IPS-20b (cell line): Measurements from ENCODE around the gene EVPLL.
"Not testable (repeated sequence)": the region's sequence is repeated elsewhere in the genome, so short reads cannot be mapped to it uniquely, and the experiment has no call there.

Experiments used
- H3K27ac ChIP-seq: one replicate; pipeline ENCODE4 v1.5.1; 2013; ENCODE audit warnings: low read length
- H3K27me3 ChIP-seq: 2 replicates; pipeline ENCODE4 v1.6.1; 2013; ENCODE audit warnings: mild to moderate bottlenecking, low read length, inconsistent platforms; ENCODE audit not compliant: insufficient read depth
- H3K36me3 ChIP-seq: 2 replicates; pipeline ENCODE4 v1.6.1; 2013; ENCODE audit warnings: low read depth, mild to moderate bottlenecking, inconsistent platforms, low read length, moderate library complexity; ENCODE audit not compliant: insufficient read depth
- H3K4me1 ChIP-seq: 2 replicates; pipeline ENCODE4 v1.6.1; 2013; ENCODE audit warnings: mild to moderate bottlenecking, control low read depth, inconsistent platforms, low read length, moderate library complexity; ENCODE audit not compliant: insufficient read depth
- H3K4me3 ChIP-seq: 2 replicates; pipeline ENCODE4 v1.5.1; 2013; ENCODE audit warnings: mild to moderate bottlenecking, low read length, inconsistent platforms
- H3K9ac ChIP-seq: 2 replicates; pipeline ENCODE4 v1.6.1; 2013; ENCODE audit warnings: low read depth, mild to moderate bottlenecking, inconsistent platforms, low read length, moderate library complexity
- H3K9me3 ChIP-seq: 2 replicates; pipeline ENCODE4 v1.6.1; 2013; ENCODE audit warnings: mild to moderate bottlenecking, low read depth, low read length, inconsistent platforms; ENCODE audit not compliant: insufficient read depth

The EVPLL gene

DNA sequence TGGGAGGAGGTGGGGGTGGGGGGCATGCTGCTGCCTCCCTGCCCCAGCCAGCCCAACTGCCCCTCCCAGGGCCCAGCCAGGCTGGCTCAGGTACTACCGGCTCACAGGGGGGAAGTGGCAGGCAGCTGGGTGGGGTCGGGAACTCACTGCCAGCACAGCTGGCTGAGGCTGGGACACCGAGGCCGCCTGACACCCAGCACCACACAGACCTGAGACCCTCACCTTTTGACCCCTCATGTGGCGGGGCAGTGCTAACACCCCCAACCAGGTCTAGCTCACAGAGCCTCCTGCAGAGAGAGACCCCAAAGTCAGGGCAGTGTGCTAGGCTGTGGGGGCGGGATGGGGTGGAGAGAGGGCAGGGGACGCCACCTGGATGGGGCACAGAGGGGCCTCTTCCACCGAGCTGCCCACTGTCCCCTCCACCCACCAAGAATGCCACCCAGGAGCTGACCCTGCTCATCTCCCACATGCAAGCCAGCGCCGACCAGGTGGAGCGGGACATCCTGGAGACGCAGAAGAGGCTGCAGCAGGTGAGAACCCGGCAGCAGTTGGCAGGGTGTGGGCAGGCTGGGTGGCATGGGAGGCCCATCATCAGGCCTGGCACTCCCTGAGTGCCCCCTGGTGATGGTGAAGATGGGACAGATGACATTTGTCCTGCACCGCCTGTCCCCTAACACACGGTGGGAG lies 3.0 kb downstream of the EVPLL start:
- H3K36me3 ChIP-seq: no peaks in the 10 kb centered on the region
- no peaks in the 10 kb centered on the region for H3K9me3 ChIP-seq
- no peak overlapping the region for H3K27ac ChIP-seq
- no peaks in the 10 kb centered on the region for H3K27me3 ChIP-seq
- no peaks in the 10 kb centered on the region; the same call in 1 of the 2 replicates for H3K4me1 ChIP-seq
- H3K9ac ChIP-seq: no peak overlapping the region
- no peak overlapping the region for H3K4me3 ChIP-seq

DNA sequence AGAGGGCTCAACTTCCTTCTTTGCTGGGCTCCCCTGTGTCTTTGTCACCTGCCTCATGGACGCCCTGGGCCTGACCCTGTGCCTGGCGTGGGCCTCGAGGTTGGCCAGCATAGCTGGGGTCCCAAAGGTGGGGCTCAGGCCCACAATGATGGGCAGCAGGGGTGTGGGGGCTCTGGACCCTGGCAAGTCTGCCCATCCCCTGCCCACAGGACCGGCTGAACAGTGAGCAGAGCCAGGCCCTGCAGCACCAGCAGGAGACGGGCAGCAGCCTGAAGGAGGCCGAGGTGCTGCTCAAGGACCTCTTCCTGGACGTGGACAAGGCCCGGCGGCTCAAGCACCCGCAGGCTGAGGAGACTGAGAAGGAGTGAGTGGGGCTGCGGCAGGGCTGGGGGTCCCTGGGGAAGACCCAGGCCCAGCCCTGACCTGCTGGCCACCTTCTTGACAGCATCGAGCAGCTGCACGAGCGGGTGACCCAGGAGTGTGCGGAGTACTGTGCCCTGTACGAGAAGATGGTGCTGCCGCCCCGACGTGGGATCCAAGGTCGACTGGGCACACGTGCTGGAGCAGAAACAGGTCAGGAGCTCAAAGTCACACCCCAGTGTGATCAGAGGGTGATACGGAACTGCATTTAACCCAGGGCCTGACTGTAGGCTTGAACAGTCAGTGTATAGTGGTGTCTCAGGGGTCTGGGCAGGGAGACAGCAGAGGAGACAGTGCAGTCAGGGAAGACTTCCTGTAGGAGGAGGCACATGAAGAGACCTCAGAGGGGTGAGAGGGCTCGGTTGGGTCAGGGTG lies 3.8 kb downstream of the EVPLL start:
- H3K36me3 ChIP-seq: no peaks in the 10 kb centered on the region
- H3K4me3 ChIP-seq: no peak overlapping the region
- no peak overlapping the region for H3K27ac ChIP-seq
- H3K27me3 ChIP-seq: no peaks in the 10 kb centered on the region
- H3K4me1 ChIP-seq: no peaks in the 10 kb centered on the region; the same call in 1 of the 2 replicates
- no peak overlapping the region for H3K9ac ChIP-seq
- H3K9me3 ChIP-seq: no peaks in the 10 kb centered on the region

DNA sequence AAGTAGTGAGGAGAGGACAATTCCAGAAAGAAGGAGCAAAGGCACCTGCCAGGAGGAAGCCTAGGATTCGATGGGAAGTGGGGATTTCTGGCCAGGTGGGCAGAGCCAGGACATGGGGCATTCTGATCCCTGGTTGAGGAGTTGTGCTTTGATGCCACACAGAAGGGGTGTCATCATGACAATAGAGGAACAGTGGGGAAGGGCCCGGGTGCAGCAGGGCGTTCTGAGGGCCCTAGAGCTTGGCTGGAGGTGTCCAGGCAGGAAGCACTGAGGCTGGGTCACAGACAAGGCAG lies 4.3 kb downstream of the EVPLL start:
- H3K27me3 ChIP-seq: no peaks in the 10 kb centered on the region

DNA sequence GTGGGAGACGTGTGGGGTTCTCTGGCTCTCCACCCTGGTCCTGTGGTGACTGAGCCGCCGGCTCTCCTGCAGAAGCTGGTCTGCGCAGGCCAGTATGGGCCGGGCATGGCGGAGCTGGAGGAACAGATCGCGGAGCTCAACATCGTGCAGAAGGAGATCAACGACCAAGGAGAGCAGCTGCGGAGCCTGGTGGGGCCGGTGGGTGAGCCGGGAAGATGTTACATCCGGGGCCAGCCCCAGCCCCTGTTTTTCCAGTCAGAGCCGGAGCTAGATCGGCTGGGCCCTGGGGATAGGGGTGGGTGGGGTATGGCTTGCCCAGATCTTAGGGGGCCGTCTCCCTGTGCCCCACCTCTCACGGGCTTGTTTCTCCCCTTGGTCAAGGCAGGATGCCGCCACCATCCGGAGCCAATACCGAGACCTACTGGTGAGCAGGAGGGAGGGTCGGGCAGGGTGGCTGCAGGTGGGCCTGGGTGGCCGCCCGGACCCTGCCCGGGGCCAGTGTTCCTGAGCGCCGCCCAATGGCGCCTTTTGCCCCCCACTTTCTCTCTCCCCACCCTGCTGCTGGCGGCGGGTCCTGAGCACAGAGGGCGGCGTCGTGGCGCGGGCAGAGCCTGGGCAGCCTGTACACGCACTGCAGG lies 5.0 kb downstream of the EVPLL start:
- Histone ChIP-seq H3K4me1 (no peaks in the 10 kb centered on the region; the same call in 1 of the 2 replicates), H3K9me3 (no peaks in the 10 kb centered on the region), H3K9ac (no peak overlapping the region), H3K27ac (no peak overlapping the region), H3K4me3 (no peak overlapping the region), H3K36me3 (no peaks in the 10 kb centered on the region), H3K27me3 (no peaks in the 10 kb centered on the region)

More for the DNA sequence above, 4.3 kb downstream of the EVPLL start:
- Histone ChIP-seq H3K4me1 (no peaks in the 10 kb centered on the region; the same call in 1 of the 2 replicates), H3K9ac (no peak overlapping the region), H3K4me3 (no peak overlapping the region), H3K36me3 (no peaks in the 10 kb centered on the region), H3K9me3 (no peaks in the 10 kb centered on the region), H3K27ac (no peak overlapping the region)

DNA sequence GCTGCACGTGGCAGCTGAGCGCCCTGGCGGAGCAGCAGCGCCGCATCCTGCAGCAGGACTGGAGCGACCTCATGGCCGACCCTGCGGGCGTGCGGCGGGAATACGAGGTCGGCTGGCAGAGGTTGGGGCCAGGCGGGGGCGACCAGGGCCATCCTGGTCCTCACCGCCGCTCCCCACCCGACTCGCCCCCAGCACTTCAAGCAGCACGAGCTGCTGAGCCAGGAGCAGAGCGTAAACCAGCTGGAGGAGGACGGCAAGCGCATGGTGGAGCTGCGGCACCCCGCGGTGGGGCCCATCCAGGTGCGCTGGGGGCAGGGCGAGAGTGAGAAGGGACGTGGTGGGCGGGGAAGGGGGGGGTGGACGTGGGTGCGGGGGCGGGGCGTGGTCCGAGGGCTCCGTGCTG lies 5.5 kb downstream of the EVPLL start:
- not testable (repeated sequence) for H3K4me1 ChIP-seq, H3K27me3 ChIP-seq, H3K4me3 ChIP-seq, H3K36me3 ChIP-seq, H3K9ac ChIP-seq, H3K9me3 ChIP-seq, H3K27ac ChIP-seq

DNA sequence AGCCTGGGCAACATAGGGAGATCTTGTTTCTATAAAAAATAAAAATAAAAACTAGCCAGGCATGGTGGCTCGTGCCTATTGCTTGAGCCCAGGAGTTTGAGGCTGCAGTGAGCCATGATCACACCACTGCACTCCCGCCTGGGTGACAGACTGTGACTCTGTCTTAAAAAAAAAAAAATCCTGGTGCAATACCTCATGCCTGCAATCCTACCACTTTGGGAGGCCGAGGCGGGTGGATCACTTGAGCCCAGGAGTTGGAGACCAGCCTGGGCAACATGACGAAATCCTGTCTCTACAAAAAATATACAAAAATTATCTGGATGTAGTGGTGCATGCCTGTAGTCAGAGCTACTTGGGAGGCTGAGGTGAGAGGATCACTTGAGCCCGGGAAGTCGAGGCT lies 6.7 kb downstream of the EVPLL start:
- H3K4me3 ChIP-seq: not testable (repeated sequence)

DNA sequence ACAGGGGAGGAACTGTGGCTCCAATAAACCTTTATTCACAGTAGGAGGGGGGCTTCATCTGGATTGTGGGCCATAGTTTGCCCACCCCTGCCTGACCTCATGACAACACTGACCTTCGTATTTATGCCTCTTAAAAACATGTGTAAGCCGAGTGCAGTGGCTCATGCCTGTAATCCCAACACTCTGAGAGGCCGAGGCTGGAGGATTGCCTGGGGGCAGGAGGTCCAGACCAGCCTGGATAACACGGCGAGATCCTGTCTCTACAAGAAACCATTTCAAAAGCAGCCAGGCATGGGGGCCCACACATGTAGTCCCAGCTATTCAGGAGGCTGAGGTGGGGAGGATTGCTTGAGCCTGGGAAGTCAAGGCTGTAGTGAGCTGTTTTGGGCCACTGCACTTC lies 10.0 kb downstream of the EVPLL start:
- not testable (repeated sequence) for H3K9ac ChIP-seq, H3K36me3 ChIP-seq, H3K27me3 ChIP-seq, H3K9me3 ChIP-seq, H3K4me3 ChIP-seq, H3K27ac ChIP-seq, H3K4me1 ChIP-seq

More for the DNA sequence above, 6.7 kb downstream of the EVPLL start:
- H3K4me1 ChIP-seq, H3K36me3 ChIP-seq, H3K9ac ChIP-seq, H3K27me3 ChIP-seq, H3K27ac ChIP-seq, H3K9me3 ChIP-seq: not testable (repeated sequence)

DNA sequence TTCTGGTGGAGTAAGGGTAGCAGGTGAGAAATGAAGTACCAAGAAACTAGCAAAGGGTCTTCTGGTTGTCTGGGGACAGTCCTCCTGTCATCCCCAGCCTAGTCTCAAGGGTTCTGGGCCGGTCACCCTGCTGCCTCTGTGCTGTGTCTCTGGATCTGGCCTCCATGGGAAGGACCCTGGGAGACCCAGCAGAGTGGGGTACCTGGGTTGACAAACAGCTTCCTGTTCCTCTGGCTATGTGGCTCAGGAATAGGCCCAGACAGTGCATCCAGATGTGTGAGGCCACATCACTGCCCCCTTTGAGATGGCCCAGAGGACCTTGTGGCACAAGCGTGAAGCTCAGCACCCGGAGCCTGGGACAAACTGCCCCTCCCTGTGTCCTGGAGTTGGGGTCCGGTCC lies 10.7 kb downstream of the EVPLL start:
- not testable (repeated sequence) for H3K27me3 ChIP-seq, H3K36me3 ChIP-seq, H3K9ac ChIP-seq, H3K27ac ChIP-seq, H3K9me3 ChIP-seq, H3K4me1 ChIP-seq, H3K4me3 ChIP-seq

DNA sequence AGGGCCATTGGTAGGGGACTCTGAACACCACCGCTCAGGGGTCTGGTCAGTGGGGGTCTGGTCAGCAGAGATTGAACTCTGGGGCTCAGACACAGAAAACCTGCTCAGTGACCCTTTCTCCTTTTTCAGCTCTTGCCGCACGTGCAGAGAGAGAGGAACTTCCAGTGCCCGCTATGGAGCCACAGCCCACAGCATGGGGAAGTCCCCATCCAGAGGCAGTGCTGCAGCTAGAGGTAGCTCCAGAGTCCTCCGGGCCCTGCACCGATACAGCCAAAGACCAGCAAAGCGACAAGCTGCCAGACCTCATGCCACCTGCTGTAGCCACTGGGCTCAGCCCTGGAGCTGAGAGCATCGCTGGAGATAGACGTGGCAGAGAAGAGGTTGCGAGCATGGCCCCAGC lies 11.2 kb downstream of the EVPLL start:
- H3K9ac ChIP-seq, H3K4me3 ChIP-seq, H3K36me3 ChIP-seq, H3K27ac ChIP-seq, H3K4me1 ChIP-seq, H3K9me3 ChIP-seq, H3K27me3 ChIP-seq: not testable (repeated sequence)

DNA sequence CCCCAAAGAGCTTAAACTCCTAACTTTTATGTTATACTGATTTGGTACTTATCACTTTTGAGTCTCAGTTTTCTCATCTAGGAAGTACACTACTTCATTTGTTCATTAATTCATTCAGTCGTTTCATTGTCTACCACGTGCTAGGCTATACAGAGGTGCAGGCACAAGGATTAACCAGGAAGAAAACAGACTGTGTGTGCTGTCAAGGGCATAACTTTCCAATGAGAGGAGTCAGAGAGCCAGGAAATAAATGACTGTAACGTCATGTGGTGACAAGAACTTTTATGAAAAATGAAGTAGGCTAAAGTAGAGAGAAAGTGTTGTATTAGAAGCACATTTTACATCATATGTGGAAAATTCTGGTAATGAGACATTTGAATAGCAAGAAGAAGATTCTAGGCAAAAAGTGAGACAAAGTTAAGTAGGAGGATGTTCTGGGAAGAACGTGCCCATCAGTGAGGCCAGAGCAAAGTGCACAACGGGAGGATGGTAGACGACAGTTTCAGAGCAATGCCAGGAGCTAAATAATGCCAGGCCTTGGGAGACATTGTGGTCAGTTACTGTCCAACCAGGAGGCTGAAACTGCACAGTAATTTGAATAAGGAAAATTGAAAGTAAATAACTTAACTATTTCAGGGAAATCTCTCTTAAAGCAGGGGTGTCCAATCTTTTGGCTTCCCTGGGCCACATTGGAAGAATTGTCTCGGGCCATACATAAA lies 24.5 kb downstream of the EVPLL start:
- H3K9me3 ChIP-seq, H3K4me1 ChIP-seq, H3K27ac ChIP-seq, H3K27me3 ChIP-seq, H3K9ac ChIP-seq, H3K36me3 ChIP-seq, H3K4me3 ChIP-seq: not testable (repeated sequence)

DNA sequence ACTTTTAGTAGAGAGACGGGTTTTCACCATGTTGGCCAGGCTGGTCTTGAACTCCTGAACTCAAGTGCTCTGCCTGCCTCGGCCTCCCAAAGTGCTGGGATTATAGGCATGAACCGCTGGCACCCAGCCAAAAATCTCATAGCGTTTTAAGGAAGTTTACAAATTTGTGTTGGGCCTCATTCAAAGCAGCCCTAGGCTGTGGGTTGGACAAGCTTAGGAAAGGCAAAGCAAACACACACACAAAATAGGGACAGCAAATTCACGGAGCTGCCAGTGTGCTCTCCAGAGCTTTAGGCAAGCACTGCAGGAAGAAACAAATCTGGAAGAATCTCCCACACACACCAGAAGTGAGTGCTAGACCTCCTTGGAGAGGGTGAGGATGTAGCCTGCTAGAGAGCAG lies 25.6 kb downstream of the EVPLL start:
- not testable (repeated sequence) for H3K36me3 ChIP-seq, H3K4me1 ChIP-seq, H3K27ac ChIP-seq, H3K9me3 ChIP-seq, H3K9ac ChIP-seq, H3K4me3 ChIP-seq, H3K27me3 ChIP-seq

DNA sequence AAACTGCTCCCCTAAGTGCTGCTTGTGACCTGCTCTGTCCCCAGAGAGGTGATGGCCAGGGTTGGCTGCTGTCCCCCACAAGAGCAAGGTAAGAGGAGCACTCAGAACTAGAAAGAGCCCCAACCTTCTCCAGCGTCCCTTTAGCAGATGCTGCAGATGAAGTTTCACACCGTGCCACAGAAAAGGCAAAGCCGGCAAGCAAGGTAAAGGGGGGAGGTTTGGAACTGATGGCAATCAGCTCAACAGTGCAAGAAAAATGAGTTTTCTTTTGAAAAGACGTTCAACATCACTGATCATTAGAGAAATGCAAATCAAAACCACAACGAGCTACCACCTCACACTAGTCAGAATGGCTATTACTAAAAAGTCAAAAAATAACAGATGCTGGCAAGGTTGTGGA lies 26.0 kb downstream of the EVPLL start:
- not testable (repeated sequence) for H3K4me1 ChIP-seq

More for the DNA sequence above, 26.0 kb downstream of the EVPLL start:
- not testable (repeated sequence) for H3K27me3 ChIP-seq, H3K36me3 ChIP-seq, H3K4me3 ChIP-seq, H3K9me3 ChIP-seq, H3K9ac ChIP-seq, H3K27ac ChIP-seq
